ENCODE results near the gene KRTAP10-7.
"Not testable (repeated sequence)": the region's sequence is repeated elsewhere in the genome, so short reads cannot be mapped to it uniquely, and the experiment has no call there.

Gene KRTAP10-7

GRCh38 chr21:44569861-44570517, 30.4 kb upstream of the KRTAP10-7 start:
- no peak overlapping the region for H3K4me3 ChIP-seq (ENCODE audit: low read length)
- no peak for DNase-seq (ENCODE audit: low read depth, low spot score)

GRCh38 chr21:44571296-44571695, 29.1 kb upstream of the KRTAP10-7 start:
- DNase-seq (ENCODE audit: low read depth, low spot score), result no peak
- H3K4me3 ChIP-seq (ENCODE audit: low read length), result no peak overlapping the region

GRCh38 chr21:44571844-44572782, 28.3 kb upstream of the KRTAP10-7 start:
- DNase-seq (ENCODE audit: low read depth, low spot score), result no peak
- no peak overlapping the region for H3K4me3 ChIP-seq (ENCODE audit: low read length)

- H3K4me3 ChIP-seq (ENCODE audit: low read length), result no peak overlapping the region
- no peak for DNase-seq (ENCODE audit: low read depth, low spot score)
These were observed 27.3 kb upstream of the KRTAP10-7 start for GRCh38 chr21:44572959-44573583.

GRCh38 chr21:44573630-44574456, 26.6 kb upstream of the KRTAP10-7 start, which contains the start of gene KRTAP10-4:
Gene KRTAP10-4, plus strand, starts transcription at chr21:44573729. Its CDS starts 30 bp downstream, at chr21:44573759.
- not testable (repeated sequence) for DNase-seq (ENCODE audit: low read depth, low spot score); H3K4me3 ChIP-seq (ENCODE audit: low read length)

- no peak overlapping the region for H3K4me3 ChIP-seq (ENCODE audit: low read length)
- DNase-seq (ENCODE audit: low read depth, low spot score), result no peak
These were observed 25.7 kb upstream of the KRTAP10-7 start for GRCh38 chr21:44574457-44575306.

- no peak overlapping the region for H3K4me3 ChIP-seq (ENCODE audit: low read length)
- no peak for DNase-seq (ENCODE audit: low read depth, low spot score)
These were observed 24.9 kb upstream of the KRTAP10-7 start for GRCh38 chr21:44575307-44576024.

GRCh38 chr21:44576025-44576420, 24.4 kb upstream of the KRTAP10-7 start:
- H3K4me3 ChIP-seq (ENCODE audit: low read length), result no peak overlapping the region

GRCh38 chr21:44578371-44579055, 21.9 kb upstream of the KRTAP10-7 start:
- DNase-seq (ENCODE audit: low read depth, low spot score), result no peak
- no peak overlapping the region for H3K4me3 ChIP-seq (ENCODE audit: low read length)

More at GRCh38 chr21:44576025-44576420, 24.4 kb upstream of the KRTAP10-7 start:
- no peak for DNase-seq (ENCODE audit: low read depth, low spot score)

- no peak for DNase-seq (ENCODE audit: low read depth, low spot score)
- H3K4me3 ChIP-seq (ENCODE audit: low read length), result no peak overlapping the region
These were observed 21.2 kb upstream of the KRTAP10-7 start for GRCh38 chr21:44579056-44579832.

- H3K4me3 ChIP-seq (ENCODE audit: low read length), result no peak overlapping the region
- DNase-seq (ENCODE audit: low read depth, low spot score), result no peak
These were observed 20.6 kb upstream of the KRTAP10-7 start for GRCh38 chr21:44579833-44580144.

- DNase-seq (ENCODE audit: low read depth, low spot score); H3K4me3 ChIP-seq (ENCODE audit: low read length): not testable (repeated sequence)
These were observed 20.1 kb upstream of the KRTAP10-7 start, which contains the start of gene KRTAP10-5 for GRCh38 chr21:44580231-44580821. Gene KRTAP10-5, minus strand, starts transcription at chr21:44580604. Its CDS starts 26 bp downstream, at chr21:44580578.

GRCh38 chr21:44581158-44581557, 19.2 kb upstream of the KRTAP10-7 start:
- no peak overlapping the region for H3K4me3 ChIP-seq (ENCODE audit: low read length)
- DNase-seq (ENCODE audit: low read depth, low spot score), result no peak

- H3K4me3 ChIP-seq (ENCODE audit: low read length), result no peak overlapping the region
- DNase-seq (ENCODE audit: low read depth, low spot score), result no peak
These were observed 18.3 kb upstream of the KRTAP10-7 start for GRCh38 chr21:44582055-44582454.

- H3K4me3 ChIP-seq (ENCODE audit: low read length), result no peak overlapping the region
- no peak for DNase-seq (ENCODE audit: low read depth, low spot score)
These were observed 17.2 kb upstream of the KRTAP10-7 start for GRCh38 chr21:44583089-44583799.

Data from Jurkat, Clone E6-1 (cell line).